ENCODE results near the gene SLC12A8. TPM values are rescaled to one million over a fixed set of nuclear protein-coding genes. Genes with fewer than 3 reads are reported as not detected.

SLC12A8 gene
- total and polyA plus RNA-seq, 2 donors (not counting 1 experiment from before 2014, with no cell fraction given): 0.57 to 1.1 TPM

- no peaks in the 10 kb centered on the region for H4K20me1 ChIP-seq (ENCODE audit: control insufficient read depth, insufficient read depth, low read length, poor library complexity, severe bottlenecking)
- no peaks in the 10 kb centered on the region for H3K79me2 ChIP-seq (ENCODE audit: control insufficient read depth, insufficient read depth, low read length)
- TF ChIP-seq CTCF (IDR thresholded peaks at IDR 0.05) (no peak), EZH2 (IDR thresholded peaks at IDR 0.05; ENCODE audit: borderline replicate concordance, insufficient read depth, low read depth, low read length, poor library complexity, severe bottlenecking) (no peak)
- peaks cover 13 to 14% of the 10 kb centered on the region in 2 donors for H3K4me1 ChIP-seq (ENCODE audit: control insufficient read depth in 2 of 2, insufficient read depth in 2 of 2, low read length in 2 of 2)
- ChIA-PET POLR2A (no interaction called here), CTCF (no interaction called here)
- peaks cover 14% of the 10 kb centered on the region for H3K4me1 Mint-ChIP-seq
- H3K27ac Mint-ChIP-seq: no peak overlapping the region
- ATAC-seq (ENCODE audit: low read depth) (no peak), DNase-seq (no peak)
- H3K9me3 Mint-ChIP-seq (ENCODE audit: insufficient read depth): no peaks in the 10 kb centered on the region
- no peak overlapping the region for H2AFZ ChIP-seq (ENCODE audit: insufficient read depth, low read depth, low read length, poor library complexity, severe bottlenecking)
- H3K27me3 ChIP-seq (replicated peaks in 1 of 4; ENCODE audit: control extremely low read depth in 1 of 4, control insufficient read depth in 3 of 4, insufficient read depth in 4 of 4, low read length in 3 of 4): peaks cover 0 to 10% (median 0%) of the 10 kb centered on the region in 4 experiments
- no peaks in the 10 kb centered on the region for H3K36me3 ChIP-seq (replicated peaks in 1 of 2; ENCODE audit: control extremely low read depth in 1 of 2, control insufficient read depth in 1 of 2, extremely low read depth in 1 of 2, insufficient read depth in 2 of 2, low read length in 1 of 2)
- H3K9ac ChIP-seq (ENCODE audit: low read length): no peak overlapping the region
- no peak overlapping the region for H3K4me2 ChIP-seq (replicated peaks; ENCODE audit: low read depth, low read length, poor library complexity, severe bottlenecking)
- H3K4me3 ChIP-seq (ENCODE audit: control extremely low read depth in 1 of 5, extremely low read depth in 1 of 5, insufficient read depth in 1 of 5, low read depth in 2 of 5, low read length in 4 of 5): no peak overlapping the region
- H3K4me3 Mint-ChIP-seq: no peak overlapping the region
- WGBS (ENCODE audit: insufficient coverage): 82% methylated on average over 2 of the region's 3 CpGs
- intact Hi-C loops (cut with micrococcal nuclease): no loop called here
- H3K27me3 Mint-ChIP-seq: peaks cover 9% of the 10 kb centered on the region
- H3K9me3 ChIP-seq (ENCODE audit: control extremely low read depth in 1 of 3, control insufficient read depth in 2 of 3, insufficient read depth in 1 of 3, low read length in 2 of 3): no peaks in the 10 kb centered on the region
- no peak overlapping the region for H3K27ac ChIP-seq (ENCODE audit: low read length in 2 of 2)
Observed at GRCh38 chr3:125067225-125067624, 145.3 kb downstream of the SLC12A8 start.

- intact Hi-C loops (cut with micrococcal nuclease): no loop called here
- peaks cover 0 to 13% (median 3%) of the 10 kb centered on the region in 4 experiments for H3K27me3 ChIP-seq (replicated peaks in 1 of 4; ENCODE audit: control extremely low read depth in 1 of 4, control insufficient read depth in 3 of 4, insufficient read depth in 4 of 4, low read length in 3 of 4)
- Mint-ChIP-seq H3K27me3 (peaks cover 32% of the 10 kb centered on the region), H3K9me3 (ENCODE audit: insufficient read depth) (no peaks in the 10 kb centered on the region), H3K4me1 (no peaks in the 10 kb centered on the region), H3K4me3 (no peak overlapping the region), H3K27ac (no peak overlapping the region)
- H3K9me3 ChIP-seq (ENCODE audit: control extremely low read depth in 1 of 3, control insufficient read depth in 2 of 3, insufficient read depth in 1 of 3, low read length in 2 of 3): no peaks in the 10 kb centered on the region
- no peak overlapping the region for H3K9ac ChIP-seq (ENCODE audit: low read length)
- H3K36me3 ChIP-seq (replicated peaks in 1 of 2; ENCODE audit: control extremely low read depth in 1 of 2, control insufficient read depth in 1 of 2, extremely low read depth in 1 of 2, insufficient read depth in 2 of 2, low read length in 1 of 2): no peaks in the 10 kb centered on the region
- no peak for DNase-seq
- H3K4me1 ChIP-seq (ENCODE audit: control insufficient read depth in 2 of 2, insufficient read depth in 2 of 2, low read length in 2 of 2): no peaks in the 10 kb centered on the region
- 91% methylated on average over 7 of the region's 7 CpGs for WGBS (ENCODE audit: insufficient coverage)
- POLR2A ChIA-PET: no interaction called here
- ATAC-seq (ENCODE audit: low read depth): no peak
- no peak overlapping the region for H2AFZ ChIP-seq (ENCODE audit: insufficient read depth, low read depth, low read length, poor library complexity, severe bottlenecking)
- TF ChIP-seq CTCF (IDR thresholded peaks at IDR 0.05): no peak
- TF ChIP-seq EZH2 (IDR thresholded peaks at IDR 0.05; ENCODE audit: borderline replicate concordance, insufficient read depth, low read depth, low read length, poor library complexity, severe bottlenecking): no peak
- no peaks in the 10 kb centered on the region for H3K79me2 ChIP-seq (ENCODE audit: control insufficient read depth, insufficient read depth, low read length)
- no peaks in the 10 kb centered on the region for H4K20me1 ChIP-seq (ENCODE audit: control insufficient read depth, insufficient read depth, low read length, poor library complexity, severe bottlenecking)
- CTCF ChIA-PET: no interaction called here
- H3K27ac ChIP-seq (ENCODE audit: low read length in 2 of 2): no peak overlapping the region
- H3K4me2 ChIP-seq (replicated peaks; ENCODE audit: low read depth, low read length, poor library complexity, severe bottlenecking): no peak overlapping the region
- H3K4me3 ChIP-seq (ENCODE audit: control extremely low read depth in 1 of 5, extremely low read depth in 1 of 5, insufficient read depth in 1 of 5, low read depth in 2 of 5, low read length in 4 of 5): no peak overlapping the region
Observed at GRCh38 chr3:125062904-125063618, 149.5 kb downstream of the SLC12A8 start.

Data from B cell (primary cell).